Liver (tissue), 9 donors: ENCODE data around the gene KLHDC9. TPM values are rescaled to one million over a fixed set of nuclear protein-coding genes. Genes with fewer than 3 reads are reported as not detected.

Experiments
- DNase-seq: peaks from one replicate; pipeline ENCODE4 v3.0.0-alpha.2; 2017; ENCODE audit warnings: low spot score
- H3K27ac ChIP-seq, 2 donors: one replicate each; pipeline ENCODE4 v1.7.0; 2013; ENCODE audit warnings: inconsistent platforms in 2 of 2, low read length in 2 of 2, control low read depth in 1 of 2, low read depth in 1 of 2, mild to moderate bottlenecking in 1 of 2
- H3K27me3 ChIP-seq, 4 donors: one replicate each; pipeline versions ENCODE4 v1.6.1 to v1.7.0; 2013; ENCODE audit warnings: low read length in 3 of 4, inconsistent platforms in 1 of 4, mild to moderate bottlenecking in 1 of 4, moderate library complexity in 1 of 4; ENCODE audit not compliant: control insufficient read depth in 4 of 4, insufficient read depth in 4 of 4
- H3K36me3 ChIP-seq, 4 donors: one replicate each; pipeline versions ENCODE4 v1.6.1 to v1.7.0; 2013; ENCODE audit warnings: low read length in 3 of 4, mild to moderate bottlenecking in 3 of 4, low read depth in 1 of 4, moderate library complexity in 1 of 4; ENCODE audit not compliant: control insufficient read depth in 4 of 4, insufficient read depth in 3 of 4
- H3K4me1 ChIP-seq, 4 donors: one replicate each; pipeline versions ENCODE4 v1.6.1 to v1.7.0; 2013; ENCODE audit warnings: low read length in 3 of 4, mild to moderate bottlenecking in 3 of 4, moderate library complexity in 1 of 4; ENCODE audit not compliant: control insufficient read depth in 4 of 4, insufficient read depth in 4 of 4
- H3K4me3 ChIP-seq, 3 donors: one replicate each; pipeline versions ENCODE4 v1.6.1 to v1.7.0; 2013; ENCODE audit warnings: low read length in 3 of 3, control low read depth in 1 of 3, low read depth in 1 of 3, mild to moderate bottlenecking in 1 of 3
- H3K9ac ChIP-seq, 2 donors: one replicate each; pipeline ENCODE4 v1.7.0; 2013; ENCODE audit warnings: low read length in 2 of 2, mild to moderate bottlenecking in 2 of 2, moderate library complexity in 2 of 2, control low read depth in 1 of 2, low read depth in 1 of 2
- H3K9me3 ChIP-seq, 4 donors: one replicate each; pipeline versions ENCODE4 v1.6.1 to v1.7.0; 2013; ENCODE audit warnings: low read length in 3 of 4; ENCODE audit not compliant: control insufficient read depth in 4 of 4
- ATF3 ChIP-seq: IDR thresholded peaks from 2 replicates; pipeline ENCODE4 v1.6.1; 2016; ENCODE audit warnings: antibody characterized with exemption
- EGR1 ChIP-seq, 2 donors: IDR thresholded peaks; 2 replicates each; pipeline ENCODE4 v1.6.1; 2016 to 2018; ENCODE audit warnings: antibody characterized with exemption in 2 of 2, low read depth in 2 of 2
- FOXA1 ChIP-seq: IDR thresholded peaks from 2 replicates; pipeline ENCODE4 v1.6.1; 2016; ENCODE audit warnings: antibody characterized with exemption
- FOXA2 ChIP-seq: IDR thresholded peaks from 2 replicates; pipeline ENCODE4 v1.6.1; 2016; ENCODE audit warnings: antibody characterized with exemption
- GABPA ChIP-seq, 2 donors: IDR thresholded peaks in 1 of 2; conservative IDR thresholded peaks in 1 of 2; 2 replicates each; pipeline ENCODE4 v1.6.1; 2016; ENCODE audit warnings: antibody characterized with exemption in 2 of 2, mild to moderate bottlenecking in 1 of 2, moderate library complexity in 1 of 2
- HNF4A ChIP-seq, 2 donors: conservative IDR thresholded peaks; 2 replicates each; pipeline ENCODE4 v1.6.1; 2016; ENCODE audit warnings: antibody characterized with exemption in 2 of 2, mild to moderate bottlenecking in 2 of 2
- HNF4G ChIP-seq: IDR thresholded peaks from 2 replicates; pipeline ENCODE4 v1.6.1; 2016; ENCODE audit warnings: antibody characterized with exemption
- JUND ChIP-seq, 2 donors: IDR thresholded peaks; 2 replicates each; pipeline ENCODE4 v1.6.1; 2016; ENCODE audit warnings: antibody characterized with exemption in 2 of 2
- MAX ChIP-seq: IDR thresholded peaks from 2 replicates; pipeline ENCODE4 v1.6.1; 2016; ENCODE audit warnings: antibody characterized with exemption
- NR2F2 ChIP-seq: IDR thresholded peaks from 2 replicates; pipeline ENCODE4 v1.6.1; 2016; ENCODE audit warnings: antibody characterized with exemption
- RAD21 ChIP-seq, 2 donors: IDR thresholded peaks; 2 replicates each; pipeline ENCODE4 v1.6.1; 2016; ENCODE audit warnings: antibody characterized with exemption in 2 of 2, mild to moderate bottlenecking in 2 of 2
- RXRA ChIP-seq, 2 donors: IDR thresholded peaks; 2 replicates each; pipeline ENCODE4 v1.6.1; 2017 to 2018; ENCODE audit warnings: antibody characterized with exemption in 2 of 2, mild to moderate bottlenecking in 1 of 2
- SP1 ChIP-seq: IDR thresholded peaks from 2 replicates; pipeline ENCODE4 v1.6.1; 2018; ENCODE audit warnings: antibody characterized with exemption, mild to moderate bottlenecking
- TAF1 ChIP-seq: conservative IDR thresholded peaks from 2 replicates; pipeline ENCODE4 v1.6.1; 2016; ENCODE audit warnings: antibody characterized with exemption, mild to moderate bottlenecking
- WGBS: extraction: QIAGEN DNeasy Blood & Tissue Kit; methylation state at CpG from one replicate; pipeline ENCODE4 v1.1.7; 2013; 5-methylcytosine and 5-hydroxymethylcytosine counted together
- polyA plus RNA-seq, 2 donors: library from polyadenylated mRNA; stranded (reverse) in 1 of 2; unstranded in 1 of 2; fragments of 200-250 nt in 1 of 2; fragments of >200 nt in 1 of 2; fragmentation: Nextera tagmentation in 1 of 2; extraction: Ambion mirVana in 1 of 2; gene quantifications; one replicate each; pipeline versions ENCODE4 v1.2.1 to v1.2.3, GENCODE V29; 2013 to 2015
- total RNA-seq, 2 donors: library from RNA; depleted of rRNA; stranded (reverse); fragments of >200 nt; gene quantifications; one replicate each; pipeline ENCODE4 v1.2.3, GENCODE V29; 2014
- TF ChIP-seq, protein P1 (sequence below): IDR thresholded peaks from 2 replicates; pipeline ENCODE4 v1.6.1; 2016; ENCODE audit warnings: antibody characterized with exemption
- TF ChIP-seq, protein P2 (sequence below): fragments of 150-350 bp; IDR thresholded peaks from 2 replicates; pipeline ENCODE4 v1.5.1; 2017; ENCODE audit warnings: improper control_type of control experiment, low read depth, low read length; ENCODE audit not compliant: missing input control
- donor health status: healthy.
- donor health status: healthy.
- donor health status: healthy.
- donor health status: healthy.
- donor health status: healthy.

The KLHDC9 gene
- total and polyA plus RNA-seq, 4 donors: 1.9 to 3.3 (median 2.6) TPM

DNA sequence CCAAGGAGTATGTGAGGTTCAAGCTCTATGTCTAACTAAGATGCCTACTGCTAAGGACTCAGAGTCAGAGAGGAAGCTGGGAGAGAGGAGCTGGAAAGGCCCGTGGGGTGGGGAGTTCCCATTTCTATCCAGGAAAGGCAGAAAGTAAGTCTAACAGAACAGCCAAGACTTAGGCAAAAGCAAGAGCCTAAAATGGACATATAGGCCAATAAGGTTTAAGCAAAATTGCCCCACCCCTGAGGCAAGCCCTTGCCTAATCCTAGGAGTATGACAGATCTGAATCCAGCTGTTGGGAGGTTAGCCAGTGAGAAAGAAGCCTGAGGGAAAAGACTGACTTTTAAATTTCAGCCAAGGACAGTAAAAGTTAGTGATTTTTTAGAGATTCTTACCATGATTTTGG is 1.6 kb upstream of the KLHDC9 start (continued):
- TF ChIP-seq, protein P1, sequence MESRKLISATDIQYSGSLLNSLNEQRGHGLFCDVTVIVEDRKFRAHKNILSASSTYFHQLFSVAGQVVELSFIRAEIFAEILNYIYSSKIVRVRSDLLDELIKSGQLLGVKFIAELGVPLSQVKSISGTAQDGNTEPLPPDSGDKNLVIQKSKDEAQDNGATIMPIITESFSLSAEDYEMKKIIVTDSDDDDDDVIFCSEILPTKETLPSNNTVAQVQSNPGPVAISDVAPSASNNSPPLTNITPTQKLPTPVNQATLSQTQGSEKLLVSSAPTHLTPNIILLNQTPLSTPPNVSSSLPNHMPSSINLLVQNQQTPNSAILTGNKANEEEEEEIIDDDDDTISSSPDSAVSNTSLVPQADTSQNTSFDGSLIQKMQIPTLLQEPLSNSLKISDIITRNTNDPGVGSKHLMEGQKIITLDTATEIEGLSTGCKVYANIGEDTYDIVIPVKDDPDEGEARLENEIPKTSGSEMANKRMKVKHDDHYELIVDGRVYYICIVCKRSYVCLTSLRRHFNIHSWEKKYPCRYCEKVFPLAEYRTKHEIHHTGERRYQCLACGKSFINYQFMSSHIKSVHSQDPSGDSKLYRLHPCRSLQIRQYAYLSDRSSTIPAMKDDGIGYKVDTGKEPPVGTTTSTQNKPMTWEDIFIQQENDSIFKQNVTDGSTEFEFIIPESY: no peak
- no peak for TF ChIP-seq ATF3
- no peak for TF ChIP-seq FOXA2
- no peak for TF ChIP-seq EGR1 (IDR thresholded peaks at IDR 0.05; ENCODE audit: low read depth in 2 of 2)
- no peak for TF ChIP-seq SP1
- no peak for TF ChIP-seq GABPA (IDR thresholded peaks at IDR 0.05 in 1 of 2, conservative IDR thresholded peaks at IDR 0.05 in 1 of 2)
- no peak for TF ChIP-seq HNF4A (conservative IDR thresholded peaks at IDR 0.05)
- no peak for TF ChIP-seq NR2F2
- TF ChIP-seq RAD21 (IDR thresholded peaks at IDR 0.05): no peak
- TF ChIP-seq MAX: no peak

DNA sequence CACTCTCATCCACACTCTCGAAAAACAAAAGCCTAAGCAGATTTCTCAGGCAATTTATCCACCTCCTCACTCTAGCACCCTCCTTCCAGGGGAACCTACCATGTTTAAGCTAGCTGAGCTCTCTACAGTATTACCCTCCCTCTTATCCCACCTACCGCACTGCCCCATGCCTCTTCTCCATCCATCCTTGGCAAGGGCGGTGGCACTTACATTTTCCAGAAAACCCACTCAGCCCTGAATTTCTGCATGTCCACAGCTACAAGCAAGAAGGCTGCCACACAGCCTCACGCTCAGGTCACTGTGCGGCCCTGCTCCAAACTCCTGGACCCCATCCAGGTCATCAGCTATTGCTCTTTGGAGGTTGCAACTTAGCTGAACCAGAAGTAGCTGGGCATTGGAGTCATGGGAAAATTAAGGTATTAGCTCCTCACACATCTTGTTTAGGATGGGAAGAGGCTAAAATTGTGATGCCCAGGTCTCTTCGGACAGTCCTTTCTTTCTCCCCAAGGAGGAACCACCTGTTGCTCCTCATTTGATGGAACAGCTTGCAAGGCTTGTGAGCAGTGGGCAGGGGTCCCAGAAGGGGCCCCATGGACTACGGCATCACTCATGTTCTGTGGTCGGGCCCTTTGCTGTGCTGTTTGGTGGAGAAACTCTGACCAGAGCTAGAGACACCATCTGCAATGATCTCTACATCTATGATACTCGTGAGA is 1.1 kb downstream of the KLHDC9 start:
- Histone ChIP-seq H3K4me1 (peaks cover 2 to 24% (median 11%) of the 10 kb centered on the region in 4 donors), H3K27me3 (no peaks in the 10 kb centered on the region), H3K27ac (no peak overlapping the region), H3K9me3 (no peaks in the 10 kb centered on the region), H3K4me3 (peak overlapping the region in 1 of 3 donors; percentile 94), H3K9ac (no peak overlapping the region), H3K36me3 (peaks cover 4 to 23% (median 16%) of the 10 kb centered on the region in 4 donors)
- WGBS: 72% methylated on average over 9 of the region's 9 CpGs
- no peak for DNase-seq
- no peak for TF ChIP-seq HNF4A (conservative IDR thresholded peaks at IDR 0.05)
- TF ChIP-seq GABPA (IDR thresholded peaks at IDR 0.05 in 1 of 2, conservative IDR thresholded peaks at IDR 0.05 in 1 of 2): no peak
- TF ChIP-seq TAF1: no peak

DNA sequence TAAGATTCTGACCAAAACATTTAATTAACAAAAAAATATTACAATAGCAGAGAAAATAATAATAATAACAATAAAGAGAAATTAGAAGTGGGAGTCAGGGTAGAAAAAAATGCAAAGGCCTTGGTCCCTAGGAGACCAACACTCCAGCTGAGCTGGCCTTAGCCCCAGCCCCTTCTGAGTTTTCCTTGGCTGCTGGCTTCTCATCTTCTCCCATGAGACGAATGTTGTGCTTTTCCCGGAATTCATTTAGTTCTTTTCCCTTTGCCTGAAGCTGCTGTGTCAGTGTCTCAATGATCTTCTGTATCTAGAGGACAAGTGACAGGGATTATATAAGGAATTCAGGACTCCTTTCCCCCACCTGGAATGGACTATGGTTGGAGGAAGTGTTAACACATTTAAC is 2.4 kb downstream of the KLHDC9 start:
- no peak overlapping the region for H3K9ac ChIP-seq
- DNase-seq: no peak
- peaks cover 4 to 23% (median 16%) of the 10 kb centered on the region in 4 donors for H3K36me3 ChIP-seq
- H3K4me1 ChIP-seq: peaks cover 2 to 27% (median 13%) of the 10 kb centered on the region in 4 donors
- H3K27ac ChIP-seq: no peak overlapping the region
- H3K4me3 ChIP-seq: no peak overlapping the region
- H3K9me3 ChIP-seq: no peaks in the 10 kb centered on the region
- TF ChIP-seq RXRA (IDR thresholded peaks at IDR 0.05) (no peak), TAF1 (no peak), JUND (IDR thresholded peaks at IDR 0.05) (no peak), FOXA2 (no peak), HNF4A (conservative IDR thresholded peaks at IDR 0.05) (no peak), SP1 (no peak)
- WGBS: 85% methylated on average over 2 of the region's 2 CpGs
- H3K27me3 ChIP-seq: no peaks in the 10 kb centered on the region

DNA sequence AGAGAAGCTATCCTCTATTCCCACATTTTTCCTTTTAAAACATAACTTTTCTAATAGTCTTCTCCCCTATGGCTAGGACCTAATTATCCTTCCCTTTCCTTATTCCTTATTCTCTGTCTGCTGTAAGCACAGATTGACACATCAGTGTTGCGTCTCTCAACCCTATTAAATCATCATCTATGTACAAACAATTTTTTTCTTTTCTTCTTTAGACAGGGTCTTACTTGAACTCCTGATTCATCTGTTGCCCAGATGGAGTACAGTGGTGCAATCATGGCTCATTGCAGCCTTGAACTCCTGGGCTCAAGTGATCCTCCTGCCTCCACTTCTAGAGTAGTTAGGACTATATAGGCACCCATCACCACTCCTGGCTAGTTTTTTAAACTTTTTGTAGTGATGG is 8.3 kb downstream of the KLHDC9 start:
- Histone ChIP-seq H3K4me1 (peaks cover 0 to 3% (median 2%) of the 10 kb centered on the region in 4 donors), H3K9ac (no peak overlapping the region), H3K4me3 (no peak overlapping the region), H3K27me3 (no peaks in the 10 kb centered on the region), H3K9me3 (no peaks in the 10 kb centered on the region), H3K27ac (no peak overlapping the region), H3K36me3 (peaks cover 4 to 12% (median 10%) of the 10 kb centered on the region in 4 donors)
- no peak for DNase-seq
- 97% methylated on average over 1 of the region's 1 CpG for WGBS
- TF ChIP-seq JUND (IDR thresholded peaks at IDR 0.05) (no peak), HNF4A (conservative IDR thresholded peaks at IDR 0.05) (no peak), RAD21 (IDR thresholded peaks at IDR 0.05) (no peak), HNF4G (no peak), TAF1 (no peak), GABPA (IDR thresholded peaks at IDR 0.05 in 1 of 2, conservative IDR thresholded peaks at IDR 0.05 in 1 of 2) (no peak), SP1 (no peak), NR2F2 (no peak), FOXA1 (no peak)
- TF ChIP-seq, protein P2, sequence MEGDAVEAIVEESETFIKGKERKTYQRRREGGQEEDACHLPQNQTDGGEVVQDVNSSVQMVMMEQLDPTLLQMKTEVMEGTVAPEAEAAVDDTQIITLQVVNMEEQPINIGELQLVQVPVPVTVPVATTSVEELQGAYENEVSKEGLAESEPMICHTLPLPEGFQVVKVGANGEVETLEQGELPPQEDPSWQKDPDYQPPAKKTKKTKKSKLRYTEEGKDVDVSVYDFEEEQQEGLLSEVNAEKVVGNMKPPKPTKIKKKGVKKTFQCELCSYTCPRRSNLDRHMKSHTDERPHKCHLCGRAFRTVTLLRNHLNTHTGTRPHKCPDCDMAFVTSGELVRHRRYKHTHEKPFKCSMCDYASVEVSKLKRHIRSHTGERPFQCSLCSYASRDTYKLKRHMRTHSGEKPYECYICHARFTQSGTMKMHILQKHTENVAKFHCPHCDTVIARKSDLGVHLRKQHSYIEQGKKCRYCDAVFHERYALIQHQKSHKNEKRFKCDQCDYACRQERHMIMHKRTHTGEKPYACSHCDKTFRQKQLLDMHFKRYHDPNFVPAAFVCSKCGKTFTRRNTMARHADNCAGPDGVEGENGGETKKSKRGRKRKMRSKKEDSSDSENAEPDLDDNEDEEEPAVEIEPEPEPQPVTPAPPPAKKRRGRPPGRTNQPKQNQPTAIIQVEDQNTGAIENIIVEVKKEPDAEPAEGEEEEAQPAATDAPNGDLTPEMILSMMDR: no peak
- TF ChIP-seq, protein P1: no peak
